Panc1 (cell line): ENCODE results near the gene TFDP1. TPM values are rescaled to one million over a fixed set of nuclear protein-coding genes. Genes with fewer than 3 reads are reported as not detected.

Source experiments
- ATAC-seq: fragments of 200-7000 bp; cut with Tn5 transposase; 2 replicates; pipeline ENCODE4 v1.9.1; 2020; ENCODE audit warnings: mild to moderate bottlenecking, moderate library complexity
- BruUV-seq: library from RNA; stranded (reverse); fragments of 400-500 nt; replicated peaks from 2 replicates; lab custom pipeline; 2021; lab: Mats Ljungman, UMichigan
- CTCF ChIA-PET: fragments of 300-600 bp; sonication (Branson Sonifier 250); formaldehyde crosslinking; loops from one replicate; lab custom pipeline; 2022; ENCODE audit warnings: antibody characterized with exemption; lab: Charles Lee
- POLR2A ChIA-PET: fragments of 300-600 bp; sonication (Branson Sonifier 250); formaldehyde crosslinking; loops from one replicate; lab custom pipeline; 2022; ENCODE audit warnings: antibody characterized with exemption; lab: Charles Lee
- DNase-seq: peaks from one replicate; pipeline ENCODE4 v3.0.0-alpha.2; 2010; ENCODE audit warnings: low read depth, low spot score
- H3K27ac ChIP-seq: 2 replicates; pipeline ENCODE4 v1.5.1; 2011; ENCODE audit warnings: mild to moderate bottlenecking, low read length, inconsistent platforms
- H3K27me3 ChIP-seq: fragments of 200-500 bp; sonication (Bioruptor generic); 2 replicates; pipeline ENCODE4 v1.6.0; 2014; ENCODE audit warnings: low read length, inconsistent platforms; ENCODE audit not compliant: control insufficient read depth, insufficient read depth
- H3K36me3 ChIP-seq: fragments of 200-500 bp; sonication (Bioruptor generic); 2 replicates; pipeline ENCODE4 v1.5.1; 2014; ENCODE audit warnings: inconsistent platforms, mild to moderate bottlenecking, low read length, moderate library complexity; ENCODE audit not compliant: control insufficient read depth, insufficient read depth
- H3K4me1 ChIP-seq: 2 replicates; pipeline ENCODE4 v1.5.1; 2011; ENCODE audit warnings: inconsistent platforms, mild to moderate bottlenecking, low read length, moderate library complexity; ENCODE audit not compliant: control insufficient read depth, insufficient read depth
- H3K4me3 ChIP-seq, 2 experiments: 2 replicates each; pipeline ENCODE4 v1.5.1; 2011 to 2012; ENCODE audit warnings: low read depth in 2 of 2, low read length in 2 of 2, mild to moderate bottlenecking in 2 of 2, inconsistent platforms in 1 of 2, moderate library complexity in 1 of 2
- H3K9me3 ChIP-seq: fragments of 200-500 bp; sonication (Bioruptor generic); 2 replicates; pipeline ENCODE4 v1.5.1; 2014; ENCODE audit warnings: low read depth, mild to moderate bottlenecking, inconsistent platforms, low read length, moderate library complexity; ENCODE audit not compliant: control insufficient read depth, insufficient read depth
- CTCF ChIP-seq: fragments of 450-650 bp; IDR thresholded peaks from 2 replicates; pipeline ENCODE4 v1.5.1; 2017; ENCODE audit warnings: mild to moderate bottlenecking
- POLR2AphosphoS5 ChIP-seq: IDR thresholded peaks from 2 replicates; pipeline ENCODE4 v1.6.1; 2012; ENCODE audit warnings: mild to moderate bottlenecking, low read depth, low read length, moderate library complexity
- SIN3A ChIP-seq: IDR thresholded peaks from 2 replicates; pipeline ENCODE4 v1.6.1; 2012; ENCODE audit warnings: low read depth, mild to moderate bottlenecking, low read length, moderate library complexity, borderline replicate concordance; ENCODE audit not compliant: insufficient read depth
- TCF7L2 ChIP-seq: IDR thresholded peaks from 2 replicates; pipeline ENCODE4 v1.6.1; 2011; ENCODE audit warnings: mild to moderate bottlenecking, low read depth, low read length, inconsistent platforms
- in situ Hi-C: cut with HindIII; loops from 2 replicates; pipeline ENCODE4 v1.10.0; 2016; ENCODE audit warnings: low sequenced_read_pairs, low pct_unique_long_range_greater_than_20kb
- intact Hi-C: fragments of 100-400 bp; cut with micrococcal nuclease; formaldehyde crosslinking; loops from one replicate; pipeline ENCODE4 v1.10.0; 2022; ENCODE audit not compliant: unreplicated experiment
- total RNA-seq: library from RNA; stranded (reverse); gene quantifications from one replicate; pipeline ENCODE4 v1.2.1, GENCODE V29; 2021; ENCODE audit not compliant: unreplicated experiment
- TF ChIP-seq, protein P1 (sequence below), 2 experiments: IDR thresholded peaks; 2 replicates each; pipeline ENCODE4 v1.6.1; 2011 to 2012; ENCODE audit warnings: low read depth in 2 of 2, control low read depth in 1 of 2, low read length in 1 of 2, mild to moderate bottlenecking in 1 of 2, moderate library complexity in 1 of 2; ENCODE audit not compliant: insufficient read depth in 1 of 2

TFDP1 gene
- total RNA-seq, 1 experiment from 2014 or later: 91.6 TPM

DNA sequence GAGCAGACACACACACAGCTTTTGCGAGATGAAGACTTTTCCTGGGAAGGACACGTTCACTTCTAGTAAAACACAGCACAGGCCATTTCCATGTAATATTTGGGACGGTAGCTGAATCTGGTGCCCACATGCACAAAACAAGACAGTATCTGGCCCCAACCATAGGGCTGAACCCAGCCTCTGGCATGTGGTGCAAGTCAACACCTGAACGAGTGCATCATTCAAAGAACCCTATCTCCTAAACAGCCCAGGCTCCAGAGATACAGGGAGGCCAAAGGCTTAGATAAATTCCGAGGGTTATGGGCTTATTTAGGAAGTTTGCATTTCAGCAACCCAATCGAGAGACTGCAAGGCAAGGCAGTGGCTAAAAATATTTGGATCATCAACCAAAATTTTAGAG, 2.7 kb upstream of the TFDP1 start:
- no TSS peak for BruUV-seq
- DNase-seq (no peak), ATAC-seq (no peak)
- Histone ChIP-seq H3K4me1 (peaks cover 7% of the 10 kb centered on the region; the same call in 1 of the 2 replicates), H3K9me3 (no peaks in the 10 kb centered on the region), H3K36me3 (no peaks in the 10 kb centered on the region; the same call in 1 of the 2 replicates), H3K27me3 (no peaks in the 10 kb centered on the region), H3K27ac (no peak overlapping the region), H3K4me3 (no peak overlapping the region)
- intact Hi-C loops (no loop called here), in situ Hi-C loops (no loop called here)
- POLR2A ChIA-PET: no interaction called here
- no peak for TF ChIP-seq TCF7L2
- TF ChIP-seq SIN3A: no peak
- TF ChIP-seq, protein P1, sequence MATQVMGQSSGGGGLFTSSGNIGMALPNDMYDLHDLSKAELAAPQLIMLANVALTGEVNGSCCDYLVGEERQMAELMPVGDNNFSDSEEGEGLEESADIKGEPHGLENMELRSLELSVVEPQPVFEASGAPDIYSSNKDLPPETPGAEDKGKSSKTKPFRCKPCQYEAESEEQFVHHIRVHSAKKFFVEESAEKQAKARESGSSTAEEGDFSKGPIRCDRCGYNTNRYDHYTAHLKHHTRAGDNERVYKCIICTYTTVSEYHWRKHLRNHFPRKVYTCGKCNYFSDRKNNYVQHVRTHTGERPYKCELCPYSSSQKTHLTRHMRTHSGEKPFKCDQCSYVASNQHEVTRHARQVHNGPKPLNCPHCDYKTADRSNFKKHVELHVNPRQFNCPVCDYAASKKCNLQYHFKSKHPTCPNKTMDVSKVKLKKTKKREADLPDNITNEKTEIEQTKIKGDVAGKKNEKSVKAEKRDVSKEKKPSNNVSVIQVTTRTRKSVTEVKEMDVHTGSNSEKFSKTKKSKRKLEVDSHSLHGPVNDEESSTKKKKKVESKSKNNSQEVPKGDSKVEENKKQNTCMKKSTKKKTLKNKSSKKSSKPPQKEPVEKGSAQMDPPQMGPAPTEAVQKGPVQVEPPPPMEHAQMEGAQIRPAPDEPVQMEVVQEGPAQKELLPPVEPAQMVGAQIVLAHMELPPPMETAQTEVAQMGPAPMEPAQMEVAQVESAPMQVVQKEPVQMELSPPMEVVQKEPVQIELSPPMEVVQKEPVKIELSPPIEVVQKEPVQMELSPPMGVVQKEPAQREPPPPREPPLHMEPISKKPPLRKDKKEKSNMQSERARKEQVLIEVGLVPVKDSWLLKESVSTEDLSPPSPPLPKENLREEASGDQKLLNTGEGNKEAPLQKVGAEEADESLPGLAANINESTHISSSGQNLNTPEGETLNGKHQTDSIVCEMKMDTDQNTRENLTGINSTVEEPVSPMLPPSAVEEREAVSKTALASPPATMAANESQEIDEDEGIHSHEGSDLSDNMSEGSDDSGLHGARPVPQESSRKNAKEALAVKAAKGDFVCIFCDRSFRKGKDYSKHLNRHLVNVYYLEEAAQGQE (IDR thresholded peaks at IDR 0.05; ENCODE audit: insufficient read depth in 1 of 2, low read depth in 2 of 2, low read length in 1 of 2): no peak
- no peak for TF ChIP-seq POLR2AphosphoS5
- TF ChIP-seq CTCF: no peak
- CTCF ChIA-PET: no interaction called here

GRCh38 chr13:113582841-113583631, 1.5 kb upstream of the TFDP1 start:
- no peaks in the 10 kb centered on the region for H3K27me3 ChIP-seq
- H3K4me3 ChIP-seq: no peak overlapping the region
- BruUV-seq: no TSS peak
- no peak for DNase-seq
- TF ChIP-seq TCF7L2 (no peak), POLR2AphosphoS5 (no peak)
- intact Hi-C loops: no loop called here
- peaks cover 7% of the 10 kb centered on the region; the same call in 1 of the 2 replicates for H3K4me1 ChIP-seq
- in situ Hi-C loops: no loop called here
- ChIA-PET POLR2A (no interaction called here), CTCF (no interaction called here)
- no peak for ATAC-seq
- H3K9me3 ChIP-seq: no peaks in the 10 kb centered on the region
- H3K27ac ChIP-seq: no peak overlapping the region
- no peaks in the 10 kb centered on the region; the same call in 1 of the 2 replicates for H3K36me3 ChIP-seq
